Fibroblast of villous mesenchyme (primary cell): ENCODE results near the gene RAB44. TPM values are rescaled to one million over a fixed set of nuclear protein-coding genes. Genes with fewer than 3 reads are reported as not detected.
A peak's percentile ranks its signal among the peaks of the same experiment; 100 is the strongest.

Experiments used
- DNase-seq: peaks from one replicate; pipeline ENCODE4 v3.0.0-alpha.2; 2010; ENCODE audit warnings: low read depth
- H3K4me3 ChIP-seq: 2 replicates; pipeline ENCODE4 v1.5.1; 2011; ENCODE audit warnings: low read depth, mild to moderate bottlenecking, low read length
- CTCF ChIP-seq: IDR thresholded peaks from 2 replicates; pipeline ENCODE4 v1.5.1; 2012; ENCODE audit warnings: low read depth, mild to moderate bottlenecking, low read length; ENCODE audit not compliant: insufficient read depth
- total RNA-seq: library from RNA; depleted of rRNA; stranded (reverse); fragments of >200 nt; gene quantifications from 2 replicates; pipeline ENCODE4 v1.2.3, GENCODE V29; 2012

RAB44 gene
- total RNA-seq, 1 donor = not detected

- TF ChIP-seq CTCF = no peak
- DNase-seq = no peak
Measured at GRCh38 chr6:36752187-36752885, 54.7 kb downstream of the RAB44 start.

GRCh38 chr6:36752886-36753506, 55.4 kb downstream of the RAB44 start:
- no peak overlapping the region for H3K4me3 ChIP-seq
- no peak for DNase-seq
- no peak for TF ChIP-seq CTCF

More at GRCh38 chr6:36752187-36752885, 54.7 kb downstream of the RAB44 start:
- no peak overlapping the region for H3K4me3 ChIP-seq

GRCh38 chr6:36753671-36754405, 56.2 kb downstream of the RAB44 start:
- no peak for TF ChIP-seq CTCF
- DNase-seq = no peak

GRCh38 chr6:36754582-36755434, 57.2 kb downstream of the RAB44 start:
- DNase-seq = no peak
- no peak for TF ChIP-seq CTCF
- H3K4me3 ChIP-seq = no peak overlapping the region

More at GRCh38 chr6:36753671-36754405, 56.2 kb downstream of the RAB44 start:
- H3K4me3 ChIP-seq = no peak overlapping the region

GRCh38 chr6:36755435-36756348, 58.1 kb downstream of the RAB44 start:
- TF ChIP-seq CTCF = no peak
- peak; percentile 13 for DNase-seq
- H3K4me3 ChIP-seq = no peak overlapping the region
